HepG2 (cell line): ENCODE data around the gene MAML1. TPM values are rescaled to one million over a fixed set of nuclear protein-coding genes. Genes with fewer than 3 reads are reported as not detected.

Source experiments
- DR1 ChIP-seq: sonication (generic); formaldehyde crosslinking; IDR thresholded peaks from 2 replicates; pipeline ENCODE4 v1.8.0; 2021; ENCODE audit warnings: mild to moderate bottlenecking, missing genetic modification reagents, inconsistent platforms
- ERF ChIP-seq: IDR thresholded peaks from 2 replicates; pipeline ENCODE4 v1.6.1; 2018; ENCODE audit warnings: missing biosample characterization, missing genetic modification reagents
- FIP1L1 ChIP-seq: fragments of 200-400 bp; formaldehyde crosslinking; IDR thresholded peaks from 2 replicates; pipeline ENCODE4 v1.6.1; 2018; ENCODE audit warnings: low read depth, mild to moderate bottlenecking, low read length, moderate library complexity, borderline replicate concordance; ENCODE audit not compliant: insufficient read depth
- IRX3 ChIP-seq: sonication (generic); formaldehyde crosslinking; IDR thresholded peaks from 2 replicates; pipeline ENCODE4 v1.8.1; 2023; ENCODE audit warnings: mild to moderate bottlenecking, low read depth, missing genetic modification reagents, borderline replicate concordance
- MTA3 ChIP-seq: sonication (generic); formaldehyde crosslinking; IDR thresholded peaks from 2 replicates; pipeline ENCODE4 v1.4.0; 2020; ENCODE audit warnings: missing genetic modification reagents
- PRMT3 ChIP-seq: sonication (generic); formaldehyde crosslinking; IDR thresholded peaks from 2 replicates; pipeline ENCODE4 v1.8.1; 2022; ENCODE audit warnings: low read depth, mild to moderate bottlenecking, moderate library complexity, missing genetic modification reagents, borderline replicate concordance
- RERE ChIP-seq: IDR thresholded peaks from 2 replicates; pipeline ENCODE4 v1.6.1; 2016; ENCODE audit warnings: low read depth, missing genetic modification reagents, missing compliant biosample characterization
- SNAI1 ChIP-seq: sonication (generic); formaldehyde crosslinking; IDR thresholded peaks from 2 replicates; pipeline ENCODE4 v1.5.0; 2020; ENCODE audit warnings: mild to moderate bottlenecking, missing genetic modification reagents, borderline replicate concordance
- SRSF1 ChIP-seq: fragments of 200-400 bp; formaldehyde crosslinking; optimal IDR thresholded peaks from 2 replicates; pipeline ENCODE3; 2017; ENCODE audit warnings: mild to moderate bottlenecking, low read depth, low read length, moderate library complexity
- ZNF124 ChIP-seq: sonication (generic); formaldehyde crosslinking; IDR thresholded peaks from 2 replicates; pipeline ENCODE4 v1.4.0; 2020; ENCODE audit warnings: missing genetic modification reagents
- ZNF576 ChIP-seq: sonication (generic); formaldehyde crosslinking; IDR thresholded peaks from 2 replicates; pipeline ENCODE4 v1.4.0; 2020; ENCODE audit warnings: mild to moderate bottlenecking, missing genetic modification reagents
- ZNF660 ChIP-seq: sonication (generic); formaldehyde crosslinking; IDR thresholded peaks from 2 replicates; pipeline ENCODE4 v1.5.1; 2020; ENCODE audit warnings: mild to moderate bottlenecking, low read depth, missing genetic modification reagents, borderline replicate concordance
- ZNF777 ChIP-seq: sonication (generic); formaldehyde crosslinking; IDR thresholded peaks from 2 replicates; pipeline ENCODE4 v1.4.0; 2020; ENCODE audit warnings: missing genetic modification reagents
- polyA plus RNA-seq, 8 experiments: library from polyadenylated mRNA; depleted of rRNA in 3 of 8; stranded (reverse) in 7 of 8; unstranded in 1 of 8; fragments of >200 nt; fragmentation: Illumina TruSeq in 4 of 8; extraction: Trizol in 4 of 8; gene quantifications; 2 replicates each; pipeline versions ENCODE4 v1.2.1 to v1.2.3, GENCODE V29; 2011 to 2016; ENCODE audit warnings: low read depth in 4 of 8, missing spikeins in 1 of 8, mixed read lengths in 1 of 8; ENCODE audit not compliant: insufficient read depth in 1 of 8
- total RNA-seq, 5 experiments: library from RNA; depleted of rRNA; stranded (reverse); fragments of >200 nt; fragmentation: Illumina TruSeq; extraction: Trizol; gene quantifications; 2 replicates each; pipeline ENCODE4 v1.2.3, GENCODE V29; 2016; ENCODE audit warnings: low read depth in 1 of 5
- TF ChIP-seq, protein P1 (sequence below): sonication (generic); formaldehyde crosslinking; conservative IDR thresholded peaks from 2 replicates; pipeline ENCODE4 v1.4.0; 2020; ENCODE audit warnings: mild to moderate bottlenecking, missing genetic modification reagents, moderate library complexity
- TF ChIP-seq, protein P2 (sequence below): sonication (generic); formaldehyde crosslinking; IDR thresholded peaks from 2 replicates; pipeline ENCODE4 v1.4.0; 2020; ENCODE audit warnings: mild to moderate bottlenecking, missing genetic modification reagents
- TF ChIP-seq, protein P3 (sequence below): sonication (generic); formaldehyde crosslinking; conservative IDR thresholded peaks from 2 replicates; pipeline ENCODE4 v1.4.0; 2020; ENCODE audit warnings: missing genetic modification reagents

MAML1 gene
- total and polyA plus RNA-seq, 2 of the 13 experiments (the other 11 are each of a cell fraction or from before 2014, with no cell fraction given): 10.0 to 10.8 TPM

GRCh38 chr5:179732918-179733771 lies 523 bp downstream of the MAML1 start (continued):
- TF ChIP-seq, protein P1, sequence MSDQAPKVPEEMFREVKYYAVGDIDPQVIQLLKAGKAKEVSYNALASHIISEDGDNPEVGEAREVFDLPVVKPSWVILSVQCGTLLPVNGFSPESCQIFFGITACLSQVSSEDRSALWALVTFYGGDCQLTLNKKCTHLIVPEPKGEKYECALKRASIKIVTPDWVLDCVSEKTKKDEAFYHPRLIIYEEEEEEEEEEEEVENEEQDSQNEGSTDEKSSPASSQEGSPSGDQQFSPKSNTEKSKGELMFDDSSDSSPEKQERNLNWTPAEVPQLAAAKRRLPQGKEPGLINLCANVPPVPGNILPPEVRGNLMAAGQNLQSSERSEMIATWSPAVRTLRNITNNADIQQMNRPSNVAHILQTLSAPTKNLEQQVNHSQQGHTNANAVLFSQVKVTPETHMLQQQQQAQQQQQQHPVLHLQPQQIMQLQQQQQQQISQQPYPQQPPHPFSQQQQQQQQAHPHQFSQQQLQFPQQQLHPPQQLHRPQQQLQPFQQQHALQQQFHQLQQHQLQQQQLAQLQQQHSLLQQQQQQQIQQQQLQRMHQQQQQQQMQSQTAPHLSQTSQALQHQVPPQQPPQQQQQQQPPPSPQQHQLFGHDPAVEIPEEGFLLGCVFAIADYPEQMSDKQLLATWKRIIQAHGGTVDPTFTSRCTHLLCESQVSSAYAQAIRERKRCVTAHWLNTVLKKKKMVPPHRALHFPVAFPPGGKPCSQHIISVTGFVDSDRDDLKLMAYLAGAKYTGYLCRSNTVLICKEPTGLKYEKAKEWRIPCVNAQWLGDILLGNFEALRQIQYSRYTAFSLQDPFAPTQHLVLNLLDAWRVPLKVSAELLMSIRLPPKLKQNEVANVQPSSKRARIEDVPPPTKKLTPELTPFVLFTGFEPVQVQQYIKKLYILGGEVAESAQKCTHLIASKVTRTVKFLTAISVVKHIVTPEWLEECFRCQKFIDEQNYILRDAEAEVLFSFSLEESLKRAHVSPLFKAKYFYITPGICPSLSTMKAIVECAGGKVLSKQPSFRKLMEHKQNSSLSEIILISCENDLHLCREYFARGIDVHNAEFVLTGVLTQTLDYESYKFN (CRISPR knock-in tag): no peak
- TF ChIP-seq ERF (CRISPR knock-in tag): no peak
- TF ChIP-seq FIP1L1: no peak
- no peak for TF ChIP-seq MTA3
- TF ChIP-seq ZNF660 (CRISPR knock-in tag): no peak
- peak; percentile 53; the same call in 1 of the 2 replicates for TF ChIP-seq PRMT3 (CRISPR knock-in tag)
- TF ChIP-seq ZNF777: no peak
- TF ChIP-seq, protein P2, sequence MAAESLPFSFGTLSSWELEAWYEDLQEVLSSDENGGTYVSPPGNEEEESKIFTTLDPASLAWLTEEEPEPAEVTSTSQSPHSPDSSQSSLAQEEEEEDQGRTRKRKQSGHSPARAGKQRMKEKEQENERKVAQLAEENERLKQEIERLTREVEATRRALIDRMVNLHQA: no peak
- TF ChIP-seq, protein P3, sequence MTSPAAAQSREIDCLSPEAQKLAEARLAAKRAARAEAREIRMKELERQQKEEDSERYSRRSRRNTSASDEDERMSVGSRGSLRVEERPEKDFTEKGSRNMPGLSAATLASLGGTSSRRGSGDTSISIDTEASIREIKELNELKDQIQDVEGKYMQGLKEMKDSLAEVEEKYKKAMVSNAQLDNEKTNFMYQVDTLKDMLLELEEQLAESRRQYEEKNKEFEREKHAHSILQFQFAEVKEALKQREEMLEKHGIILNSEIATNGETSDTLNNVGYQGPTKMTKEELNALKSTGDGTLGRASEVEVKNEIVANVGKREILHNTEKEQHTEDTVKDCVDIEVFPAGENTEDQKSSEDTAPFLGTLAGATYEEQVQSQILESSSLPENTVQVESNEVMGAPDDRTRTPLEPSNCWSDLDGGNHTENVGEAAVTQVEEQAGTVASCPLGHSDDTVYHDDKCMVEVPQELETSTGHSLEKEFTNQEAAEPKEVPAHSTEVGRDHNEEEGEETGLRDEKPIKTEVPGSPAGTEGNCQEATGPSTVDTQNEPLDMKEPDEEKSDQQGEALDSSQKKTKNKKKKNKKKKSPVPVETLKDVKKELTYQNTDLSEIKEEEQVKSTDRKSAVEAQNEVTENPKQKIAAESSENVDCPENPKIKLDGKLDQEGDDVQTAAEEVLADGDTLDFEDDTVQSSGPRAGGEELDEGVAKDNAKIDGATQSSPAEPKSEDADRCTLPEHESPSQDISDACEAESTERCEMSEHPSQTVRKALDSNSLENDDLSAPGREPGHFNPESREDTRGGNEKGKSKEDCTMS (CRISPR knock-in tag): no peak
- no peak for TF ChIP-seq SRSF1
- no peak for TF ChIP-seq IRX3
- 0 out of 2 replicates have a peak, but pooled peaks have one; percentile 7 for TF ChIP-seq DR1 (CRISPR knock-in tag)
- TF ChIP-seq ZNF124 (CRISPR knock-in tag): no peak
- no peak for TF ChIP-seq ZNF576
- TF ChIP-seq RERE (CRISPR knock-in tag): no peak
- no peak for TF ChIP-seq SNAI1
